Hepatocyte (in vitro differentiated cells): ENCODE results near the gene MTR. TPM values are rescaled to one million over a fixed set of nuclear protein-coding genes. Genes with fewer than 3 reads are reported as not detected.
"Not testable (repeated sequence)": the region's sequence is repeated elsewhere in the genome, so short reads cannot be mapped to it uniquely, and the experiment has no call there.

Experiments used
- DNase-seq: peaks from one replicate; pipeline ENCODE4 v3.0.0-alpha.2; 2016; ENCODE audit warnings: low spot score
- H2AFZ ChIP-seq: fragments of 200-600 bp; sonication (generic); 2 replicates; pipeline ENCODE4 v1.6.0; 2016; ENCODE audit warnings: antibody characterized with exemption, mild to moderate bottlenecking
- H3K27ac ChIP-seq: fragments of 200-600 bp; sonication (generic); 2 replicates; pipeline ENCODE4 v1.5.1; 2016; ENCODE audit warnings: mild to moderate bottlenecking
- H3K27me3 ChIP-seq: fragments of 200-600 bp; sonication (generic); 2 replicates; pipeline ENCODE4 v1.6.1; 2016
- H3K36me3 ChIP-seq: fragments of 200-600 bp; sonication (generic); replicated peaks from 2 replicates; pipeline ENCODE4 v1.5.1; 2016; ENCODE audit warnings: low read depth; ENCODE audit not compliant: insufficient read depth
- H3K4me1 ChIP-seq: fragments of 200-600 bp; sonication (generic); 2 replicates; pipeline ENCODE4 v1.5.1; 2016; ENCODE audit warnings: mild to moderate bottlenecking, moderate library complexity; ENCODE audit not compliant: insufficient read depth
- H3K4me2 ChIP-seq: fragments of 200-600 bp; sonication (generic); 2 replicates; pipeline ENCODE4 v1.6.0; 2016
- H3K4me3 ChIP-seq: fragments of 200-600 bp; sonication (generic); 2 replicates; pipeline ENCODE4 v1.5.1; 2016; ENCODE audit warnings: mild to moderate bottlenecking
- H3K79me2 ChIP-seq: fragments of 200-600 bp; sonication (generic); 2 replicates; pipeline ENCODE4 v1.6.0; 2017; ENCODE audit warnings: mild to moderate bottlenecking
- H3K9me2 ChIP-seq: fragments of 200-600 bp; sonication (generic); replicated peaks from 2 replicates; pipeline ENCODE4 v1.6.0; 2017; ENCODE audit warnings: mild to moderate bottlenecking; ENCODE audit not compliant: insufficient read depth
- H3K9me3 ChIP-seq: fragments of 200-600 bp; sonication (generic); 2 replicates; pipeline ENCODE4 v1.5.1; 2016; ENCODE audit warnings: low read depth, mild to moderate bottlenecking
- H4K20me1 ChIP-seq: fragments of 200-600 bp; sonication (generic); 2 replicates; pipeline ENCODE4 v1.6.0; 2016; ENCODE audit warnings: mild to moderate bottlenecking; ENCODE audit not compliant: insufficient read depth, poor library complexity, severe bottlenecking
- CTCF ChIP-seq: fragments of 200-600 bp; sonication (generic); IDR thresholded peaks from 2 replicates; pipeline ENCODE4 v1.5.1; 2016; ENCODE audit warnings: antibody characterized with exemption, mild to moderate bottlenecking; ENCODE audit not compliant: poor library complexity
- EZH2 ChIP-seq: fragments of 200-600 bp; sonication (generic); IDR thresholded peaks from 2 replicates; pipeline ENCODE4 v1.6.1; 2016; ENCODE audit warnings: antibody characterized with exemption, mild to moderate bottlenecking, borderline replicate concordance
- EZH2phosphoT487 ChIP-seq: fragments of 200-600 bp; sonication (generic); IDR thresholded peaks from one replicate; pipeline ENCODE4 v1.6.1; 2018; ENCODE audit warnings: antibody characterized with exemption, mild to moderate bottlenecking, low read depth, moderate library complexity; ENCODE audit not compliant: unreplicated experiment, severe bottlenecking
- WGBS: methylation state at CpG from one replicate; pipeline ENCODE4 v1.1.6; 2016; ENCODE audit warnings: low lambda C conversion rate; ENCODE audit errors: missing lambda C conversion rate; 5-methylcytosine and 5-hydroxymethylcytosine counted together
- polyA plus RNA-seq: library from polyadenylated mRNA; unstranded; fragments of >200 nt; fragmentation: Nextera tagmentation; extraction: Ambion mirVana; gene quantifications from 2 replicates; pipeline ENCODE4 v1.2.1, GENCODE V29; 2016
- total RNA-seq: library from RNA; depleted of rRNA; stranded (reverse); fragments of >200 nt; gene quantifications from 2 replicates; pipeline ENCODE4 v1.2.3, GENCODE V29; 2014

Gene MTR
- total and polyA plus RNA-seq, 2 experiments from 2014 or later: 9.6 to 23.8 TPM

- WGBS: 96% methylated on average over 2 of the region's 2 CpGs
- TF ChIP-seq CTCF: no peak
- no peak for TF ChIP-seq EZH2phosphoT487
- no peak for TF ChIP-seq EZH2
These were observed 113.6 kb downstream of the MTR start for GRCh38 chr1:236908669-236909068.

GRCh38 chr1:236911047-236911446, 116.0 kb downstream of the MTR start:
- H3K27me3 ChIP-seq, H3K36me3 ChIP-seq, H3K4me2 ChIP-seq, H2AFZ ChIP-seq, H4K20me1 ChIP-seq, DNase-seq, H3K4me3 ChIP-seq, H3K9me2 ChIP-seq, H3K4me1 ChIP-seq, H3K79me2 ChIP-seq, H3K27ac ChIP-seq, H3K9me3 ChIP-seq: not testable (repeated sequence)
- 95% methylated on average over 7 of the region's 7 CpGs for WGBS

More at GRCh38 chr1:236908669-236909068, 113.6 kb downstream of the MTR start:
- no peak overlapping the region for H3K27ac ChIP-seq
- no peaks in the 10 kb centered on the region for H3K79me2 ChIP-seq
- H3K4me1 ChIP-seq: peaks cover 6% of the 10 kb centered on the region
- H2AFZ ChIP-seq: no peak overlapping the region
- H3K27me3 ChIP-seq: no peaks in the 10 kb centered on the region
- H3K9me2 ChIP-seq: no peaks in the 10 kb centered on the region
- H3K4me2 ChIP-seq: no peak overlapping the region
- DNase-seq: no peak
- H3K9me3 ChIP-seq: no peaks in the 10 kb centered on the region
- no peaks in the 10 kb centered on the region for H4K20me1 ChIP-seq
- no peak overlapping the region for H3K4me3 ChIP-seq
- no peaks in the 10 kb centered on the region for H3K36me3 ChIP-seq

- no peak for DNase-seq
- Histone ChIP-seq H3K9me2 (no peaks in the 10 kb centered on the region), H3K36me3 (no peaks in the 10 kb centered on the region), H2AFZ (no peak overlapping the region), H3K4me2 (no peak overlapping the region), H3K27me3 (no peaks in the 10 kb centered on the region), H4K20me1 (no peaks in the 10 kb centered on the region), H3K79me2 (no peaks in the 10 kb centered on the region), H3K4me3 (no peak overlapping the region), H3K4me1 (no peaks in the 10 kb centered on the region), H3K9me3 (no peaks in the 10 kb centered on the region), H3K27ac (no peak overlapping the region)
- no peak for TF ChIP-seq EZH2
- no peak for TF ChIP-seq EZH2phosphoT487
- no peak for TF ChIP-seq CTCF
- WGBS: 69% methylated on average over 2 of the region's 2 CpGs
These were observed 118.4 kb downstream of the MTR start for GRCh38 chr1:236913371-236914037.

GRCh38 chr1:236914375-236914774, 119.3 kb downstream of the MTR start:
- H3K4me2 ChIP-seq: no peak overlapping the region
- H3K9me2 ChIP-seq: no peaks in the 10 kb centered on the region
- no peak for DNase-seq
- no peaks in the 10 kb centered on the region for H3K27me3 ChIP-seq
- no peaks in the 10 kb centered on the region for H3K36me3 ChIP-seq
- H3K27ac ChIP-seq: no peak overlapping the region
- H4K20me1 ChIP-seq: no peaks in the 10 kb centered on the region
- WGBS: 87% methylated on average over 2 of the region's 2 CpGs
- no peak overlapping the region for H3K4me3 ChIP-seq
- TF ChIP-seq CTCF (no peak), EZH2 (no peak), EZH2phosphoT487 (no peak)
- H3K9me3 ChIP-seq: no peaks in the 10 kb centered on the region
- no peaks in the 10 kb centered on the region for H3K79me2 ChIP-seq
- no peaks in the 10 kb centered on the region for H3K4me1 ChIP-seq
- H2AFZ ChIP-seq: no peak overlapping the region
